Measurements from ENCODE around the gene SUN2. TPM values are rescaled to one million over a fixed set of nuclear protein-coding genes. Genes with fewer than 3 reads are reported as not detected.

The SUN2 gene
- total RNA-seq, 1 donor from 2014 or later = 146 TPM

Other genes starting within 250 kb of the SUN2 start
- 356 and 358 TPM in 2 replicates for gene DDX17, start 249.7 kb downstream of the SUN2 start, total RNA-seq
- gene DMC1, start 185.8 kb downstream of the SUN2 start, total RNA-seq = 11.2 and 11.7 TPM in 2 replicates
- 0.16 and 0.78 TPM in 2 replicates for gene FAM227A, start 99.6 kb downstream of the SUN2 start, total RNA-seq
- gene CBY1, start 99.4 kb downstream of the SUN2 start, total RNA-seq = 8.6 and 8.8 TPM in 2 replicates
- gene TOMM22, start 74.0 kb downstream of the SUN2 start, total RNA-seq = 153 and 156 TPM in 2 replicates
- gene JOSD1, start 55.1 kb downstream of the SUN2 start, total RNA-seq = 77.7 and 86.0 TPM in 2 replicates
- 102 and 111 TPM in 2 replicates for gene GTPBP1, start 50.1 kb downstream of the SUN2 start, total RNA-seq
- gene DNAL4, start 38.1 kb upstream of the SUN2 start, total RNA-seq = 5.0 TPM in 2 replicates
- 1.2 and 1.3 TPM in 2 replicates for gene NPTXR, start 88.0 kb upstream of the SUN2 start, total RNA-seq
- 171 and 178 TPM in 2 replicates for gene CBX6, start 116.2 kb upstream of the SUN2 start, total RNA-seq
- not detected in 2 replicates for gene APOBEC3A, start 201.6 kb upstream of the SUN2 start, total RNA-seq
- 17.9 and 19.5 TPM in 2 replicates for gene APOBEC3B, start 226.3 kb upstream of the SUN2 start, total RNA-seq